Upper lobe of right lung (tissue), 1 donor: ENCODE measurements around the gene VSIG10L. TPM values are rescaled to one million over a fixed set of nuclear protein-coding genes. Genes with fewer than 3 reads are reported as not detected.

ENCODE experiments used
- ATAC-seq: fragments of 200-7000 bp; cut with Tn5 transposase; one replicate; pipeline ENCODE4 v1.9.1; 2020; ENCODE audit warnings: mild to moderate bottlenecking, moderate library complexity
- DNase-seq: peaks from one replicate; pipeline ENCODE4 v3.0.0-alpha.2; 2020
- H3K27ac ChIP-seq: fragments of 200-600 bp; one replicate; pipeline ENCODE4 v1.8.0; 2022
- H3K27me3 ChIP-seq: fragments of 200-600 bp; one replicate; pipeline ENCODE4 v1.8.0; 2022; ENCODE audit warnings: mild to moderate bottlenecking
- H3K36me3 ChIP-seq: fragments of 200-600 bp; one replicate; pipeline ENCODE4 v1.8.0; 2022
- H3K4me1 ChIP-seq: fragments of 200-600 bp; one replicate; pipeline ENCODE4 v1.8.0; 2022
- H3K4me3 ChIP-seq: fragments of 200-600 bp; one replicate; pipeline ENCODE4 v1.8.0; 2022; ENCODE audit warnings: mild to moderate bottlenecking
- H3K9me3 ChIP-seq: fragments of 200-600 bp; one replicate; pipeline ENCODE4 v1.8.0; 2022
- intact Hi-C: fragments of 100-400 bp; cut with DNase I; formaldehyde crosslinking; loops from one replicate; pipeline ENCODE4 v1.11.0; 2022
- total RNA-seq: library from RNA; stranded (reverse); fragmentation: NEBNext Ultra II Directional; extraction: Animal tissue kit (Norgen Biotek cat#: 25700); gene quantifications from one replicate; pipeline ENCODE4 v1.2.1, GENCODE V29; 2021
- TF ChIP-seq, protein P1 (sequence below): fragments of 200-600 bp; IDR thresholded peaks from one replicate; pipeline ENCODE4 v1.8.0; 2022; ENCODE audit warnings: antibody characterized with exemption
- donor health status: DM: no; HTN: yes; CAD: no; lungs with severe emphysema.

Gene VSIG10L
- total RNA-seq, 1 donor from 2014 or later = 2.1 TPM

DNA sequence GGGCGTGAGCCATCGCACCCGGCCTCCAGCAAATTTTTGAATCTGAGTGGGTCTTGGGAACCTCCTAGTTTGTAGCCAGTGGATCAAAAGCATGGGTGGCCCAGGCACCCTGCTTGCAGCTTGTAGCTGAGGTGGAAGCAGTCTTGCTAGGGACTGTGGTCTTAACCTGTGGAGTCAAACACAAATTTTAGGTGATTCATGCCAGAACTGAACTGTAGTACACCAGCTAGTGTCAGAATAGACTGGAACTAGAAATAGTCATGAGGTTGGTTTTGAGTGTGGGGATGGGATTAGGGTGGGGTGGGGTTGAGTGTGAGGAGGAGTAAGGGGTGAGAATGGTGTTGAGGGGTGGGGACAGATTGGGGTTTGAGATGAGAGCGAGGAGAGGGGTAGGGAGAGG, 40.1 kb upstream of the VSIG10L start:
- DNase-seq (no peak), ATAC-seq (no peak)
- Histone ChIP-seq H3K36me3 (no peaks in the 10 kb centered on the region), H3K9me3 (no peaks in the 10 kb centered on the region), H3K27ac (no peak overlapping the region), H3K4me1 (no peaks in the 10 kb centered on the region), H3K27me3 (no peaks in the 10 kb centered on the region), H3K4me3 (no peak overlapping the region)
- intact Hi-C loops = no loop called here
- TF ChIP-seq, protein P1, sequence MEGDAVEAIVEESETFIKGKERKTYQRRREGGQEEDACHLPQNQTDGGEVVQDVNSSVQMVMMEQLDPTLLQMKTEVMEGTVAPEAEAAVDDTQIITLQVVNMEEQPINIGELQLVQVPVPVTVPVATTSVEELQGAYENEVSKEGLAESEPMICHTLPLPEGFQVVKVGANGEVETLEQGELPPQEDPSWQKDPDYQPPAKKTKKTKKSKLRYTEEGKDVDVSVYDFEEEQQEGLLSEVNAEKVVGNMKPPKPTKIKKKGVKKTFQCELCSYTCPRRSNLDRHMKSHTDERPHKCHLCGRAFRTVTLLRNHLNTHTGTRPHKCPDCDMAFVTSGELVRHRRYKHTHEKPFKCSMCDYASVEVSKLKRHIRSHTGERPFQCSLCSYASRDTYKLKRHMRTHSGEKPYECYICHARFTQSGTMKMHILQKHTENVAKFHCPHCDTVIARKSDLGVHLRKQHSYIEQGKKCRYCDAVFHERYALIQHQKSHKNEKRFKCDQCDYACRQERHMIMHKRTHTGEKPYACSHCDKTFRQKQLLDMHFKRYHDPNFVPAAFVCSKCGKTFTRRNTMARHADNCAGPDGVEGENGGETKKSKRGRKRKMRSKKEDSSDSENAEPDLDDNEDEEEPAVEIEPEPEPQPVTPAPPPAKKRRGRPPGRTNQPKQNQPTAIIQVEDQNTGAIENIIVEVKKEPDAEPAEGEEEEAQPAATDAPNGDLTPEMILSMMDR = no peak

DNA sequence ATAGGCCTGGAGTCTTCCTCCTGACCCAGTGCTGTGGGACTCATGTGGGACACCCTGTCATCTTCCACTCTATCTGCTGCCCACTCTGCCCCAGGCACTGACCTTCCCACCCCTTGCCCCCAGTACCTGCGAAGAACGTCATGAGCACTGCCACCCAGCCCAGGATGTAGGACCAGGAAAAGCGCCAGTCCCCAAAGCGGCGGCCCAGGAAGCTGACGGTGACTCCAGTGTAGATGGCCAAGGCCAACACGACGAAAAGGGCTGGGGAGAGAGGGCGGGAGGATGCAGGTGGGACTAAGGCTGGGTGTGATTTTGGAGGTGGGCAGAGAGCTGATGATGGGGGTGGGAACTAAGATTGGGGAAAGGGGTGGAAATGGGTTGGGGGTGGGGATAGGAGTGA, 38.4 kb upstream of the VSIG10L start:
- DNase-seq = no peak

DNA sequence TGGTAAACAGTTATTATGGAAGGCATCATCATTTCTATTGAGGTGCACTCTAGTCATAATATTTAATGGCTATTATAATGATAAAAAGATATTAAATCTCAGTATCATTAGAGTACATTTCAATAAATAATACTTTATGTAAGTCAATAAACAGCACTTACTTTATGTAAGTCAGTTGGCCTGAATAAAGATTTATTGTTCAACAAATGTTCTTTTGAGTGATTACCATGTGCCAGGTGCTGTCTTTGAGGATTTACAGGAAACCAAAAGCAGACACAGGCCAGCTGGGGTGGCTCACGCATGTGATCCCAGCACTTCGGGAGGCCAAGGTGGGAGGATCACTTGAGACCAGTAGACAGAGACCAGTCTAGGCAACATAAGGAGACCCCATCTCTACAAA, 35.5 kb upstream of the VSIG10L start:
- Histone ChIP-seq H3K4me1 (no peaks in the 10 kb centered on the region), H3K4me3 (no peak overlapping the region), H3K36me3 (no peaks in the 10 kb centered on the region), H3K27ac (no peak overlapping the region), H3K27me3 (no peaks in the 10 kb centered on the region), H3K9me3 (no peaks in the 10 kb centered on the region)
- ATAC-seq (no peak), DNase-seq (no peak)
- TF ChIP-seq, protein P1 = no peak
- intact Hi-C loops = no loop called here

More for the DNA sequence above, 38.4 kb upstream of the VSIG10L start:
- H3K9me3 ChIP-seq = no peaks in the 10 kb centered on the region
- TF ChIP-seq, protein P1 = no peak
- H3K36me3 ChIP-seq = no peaks in the 10 kb centered on the region
- no peak overlapping the region for H3K27ac ChIP-seq
- no peaks in the 10 kb centered on the region for H3K27me3 ChIP-seq
- intact Hi-C loops = no loop called here
- ATAC-seq = no peak
- H3K4me1 ChIP-seq = no peaks in the 10 kb centered on the region
- no peak overlapping the region for H3K4me3 ChIP-seq

DNA sequence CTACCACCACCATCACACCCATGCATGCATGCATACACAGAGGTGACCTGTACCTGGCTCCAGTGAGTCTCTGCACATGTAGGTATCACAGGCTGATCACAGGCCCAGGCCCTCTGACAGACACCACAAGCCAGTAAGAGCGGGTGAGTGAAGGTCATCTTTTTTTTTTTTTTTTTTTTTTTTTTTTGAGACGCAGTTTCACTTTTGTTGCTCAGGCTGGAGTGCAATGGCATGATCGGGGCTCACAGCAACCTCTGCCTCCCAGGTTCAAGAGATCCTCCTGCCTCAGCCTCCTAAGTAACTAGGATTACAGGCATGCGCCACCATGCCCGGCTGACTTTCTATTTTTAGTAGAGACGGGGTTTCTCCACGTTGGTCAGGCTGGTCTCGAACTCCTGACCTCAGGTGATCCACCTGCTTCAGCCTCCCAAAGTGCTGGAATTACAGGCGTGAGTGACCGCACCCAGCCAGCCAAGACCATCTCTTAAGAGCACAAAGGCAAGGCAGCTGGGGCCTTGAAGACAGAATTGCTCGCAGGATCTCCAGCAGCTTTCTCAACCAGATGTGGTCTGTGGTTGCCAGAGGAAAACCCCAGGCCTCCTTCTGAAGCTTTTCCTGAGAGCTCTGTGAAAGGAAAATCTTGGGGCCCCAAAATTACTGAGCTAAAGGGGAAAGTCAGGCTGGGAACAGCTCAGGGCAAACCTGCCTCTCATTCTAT, 33.7 kb upstream of the VSIG10L start:
- Histone ChIP-seq H3K36me3 (no peaks in the 10 kb centered on the region), H3K9me3 (no peaks in the 10 kb centered on the region), H3K27me3 (no peaks in the 10 kb centered on the region), H3K27ac (no peak overlapping the region), H3K4me1 (no peaks in the 10 kb centered on the region), H3K4me3 (no peak overlapping the region)
- intact Hi-C loops = no loop called here
- ATAC-seq (no peak), DNase-seq (no peak)
- TF ChIP-seq, protein P1 = no peak

DNA sequence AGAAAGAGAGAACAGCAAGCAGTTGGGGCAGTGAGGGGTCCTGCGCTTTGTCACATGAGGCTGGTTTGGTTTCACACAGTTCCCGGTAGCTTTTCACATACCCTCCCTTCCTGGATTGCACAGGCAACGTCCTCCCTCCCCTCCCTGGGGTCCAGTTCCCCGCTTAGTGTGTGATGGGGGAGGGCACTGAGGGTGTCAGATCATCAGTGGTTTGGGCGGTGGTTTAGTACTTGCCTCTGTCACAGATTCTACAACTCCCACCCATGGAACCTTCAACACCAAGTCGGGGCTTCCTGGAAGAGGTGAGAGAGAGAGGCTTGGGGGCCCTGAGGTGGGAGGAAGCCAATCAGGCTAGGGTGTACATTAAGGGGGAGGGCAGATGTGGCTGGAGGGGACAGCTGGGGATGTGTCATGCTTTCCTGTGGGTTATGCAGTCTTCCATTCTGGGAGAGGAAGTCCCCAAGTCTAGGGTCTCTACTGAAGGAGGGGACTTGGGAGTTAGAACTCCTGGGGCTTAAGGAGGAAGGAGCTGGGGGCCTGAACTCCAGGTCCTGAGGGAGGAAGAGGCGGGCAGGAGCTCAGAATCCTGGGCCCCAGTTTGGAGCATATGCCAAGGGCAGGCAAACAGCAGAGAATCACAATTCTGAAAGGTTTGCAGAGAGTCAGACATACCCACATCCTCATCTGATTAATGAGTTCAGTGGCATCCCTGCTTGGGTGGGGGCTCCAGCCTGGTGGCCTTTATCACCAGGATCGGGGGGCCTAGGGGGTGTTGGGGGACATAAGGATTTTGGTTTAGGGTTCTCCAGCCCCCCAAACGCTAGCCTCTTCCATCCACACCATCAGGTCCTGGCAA, 30.9 kb upstream of the VSIG10L start, which contains the start of gene NKG7:
NKG7 (minus strand) TSS at position 6 of the 856 bp plus-strand sequence. CDS start 119 bp downstream, outside the sequence.
- TF ChIP-seq, protein P1 = no peak
- Histone ChIP-seq H3K27ac (peak within 1 kb of the TSS; percentile 65), H3K27me3 (no peaks in the 10 kb centered on the region), H3K36me3 (no peaks in the 10 kb centered on the region), H3K9me3 (no peaks in the 10 kb centered on the region), H3K4me3 (peak within 1 kb of the TSS; percentile 28), H3K4me1 (no peaks in the 10 kb centered on the region)
- DNase-seq (no peak), ATAC-seq (peak; percentile 45)
- intact Hi-C loops = no loop called here
